WTC11 (cell line): ENCODE results near the gene ARHGAP15. TPM values are rescaled to one million over a fixed set of nuclear protein-coding genes. Genes with fewer than 3 reads are reported as not detected.
"Not testable (repeated sequence)": the region's sequence is repeated elsewhere in the genome, so short reads cannot be mapped to it uniquely, and the experiment has no call there.

ENCODE experiments used
- ATAC-seq: fragments of 200-7000 bp; cut with Tn5 transposase; 2 replicates; pipeline ENCODE4 v1.10.0; 2021; ENCODE audit warnings: mild to moderate bottlenecking, moderate library complexity
- CTCF ChIA-PET: fragments of 300-600 bp; sonication (Branson Sonifier 250); formaldehyde crosslinking; loops from one replicate; lab custom pipeline; 2021; ENCODE audit warnings: antibody characterized with exemption; lab: Charles Lee
- POLR2A ChIA-PET: fragments of 350-600 bp; sonication (Branson Sonifier 250); formaldehyde crosslinking; loops from one replicate; lab custom pipeline; 2021; ENCODE audit warnings: antibody characterized with exemption; lab: Charles Lee
- DNase-seq: peaks from one replicate; pipeline ENCODE4 v3.0.0; 2021; ENCODE audit warnings: low spot score
- H3K27ac Mint-ChIP-seq: 2 replicates; pipeline ENCODE4 v1.8.0; 2021; ENCODE audit warnings: mixed read lengths
- H3K27me3 Mint-ChIP-seq: 2 replicates; pipeline ENCODE4 v1.8.0; 2021; ENCODE audit warnings: low read depth, mild to moderate bottlenecking, moderate library complexity, mixed read lengths
- H3K36me3 Mint-ChIP-seq: 2 replicates; pipeline ENCODE4 v1.8.0; 2021; ENCODE audit warnings: mixed read lengths
- H3K4me1 Mint-ChIP-seq: 2 replicates; pipeline ENCODE4 v1.8.0; 2022; ENCODE audit warnings: mixed read lengths
- H3K4me3 Mint-ChIP-seq: 2 replicates; pipeline ENCODE4 v1.8.0; 2021; ENCODE audit warnings: mild to moderate bottlenecking, moderate library complexity, mixed read lengths
- H3K9me3 Mint-ChIP-seq: 2 replicates; pipeline ENCODE4 v1.8.0; 2021; ENCODE audit warnings: mixed read lengths
- AFF4 ChIP-seq: sonication (generic); formaldehyde crosslinking; IDR thresholded peaks from 2 replicates; pipeline ENCODE4 v1.8.1; 2023; ENCODE audit warnings: mild to moderate bottlenecking, missing genetic modification reagents, borderline replicate concordance
- CDX4 ChIP-seq: fragments of 250-450 bp; sonication (Bioruptor Pico); IDR thresholded peaks from 2 replicates; pipeline ENCODE4 v1.9.0; 2021; ENCODE audit warnings: moderate library complexity, mild to moderate bottlenecking, inconsistent platforms, borderline replicate concordance
- GABPB1 ChIP-seq: sonication (generic); formaldehyde crosslinking; IDR thresholded peaks from 2 replicates; pipeline ENCODE4 v1.8.1; 2023; ENCODE audit warnings: mild to moderate bottlenecking, missing genetic modification reagents
- IRF2 ChIP-seq: sonication (generic); formaldehyde crosslinking; IDR thresholded peaks from 2 replicates; pipeline ENCODE4 v1.8.0; 2022; ENCODE audit warnings: low read depth, missing genetic modification reagents, borderline replicate concordance
- MAX ChIP-seq: sonication (generic); formaldehyde crosslinking; IDR thresholded peaks from 2 replicates; pipeline ENCODE4 v1.8.0; 2022; ENCODE audit warnings: mild to moderate bottlenecking, missing genetic modification reagents
- NR1H2 ChIP-seq: sonication (generic); formaldehyde crosslinking; IDR thresholded peaks from 2 replicates; pipeline ENCODE4 v1.9.0; 2021; ENCODE audit warnings: mild to moderate bottlenecking, moderate library complexity, missing genetic modification reagents
- RELA ChIP-seq: sonication (generic); formaldehyde crosslinking; IDR thresholded peaks from 2 replicates; pipeline ENCODE4 v1.8.1; 2022; ENCODE audit warnings: missing genetic modification reagents, mild to moderate bottlenecking, borderline replicate concordance
- SMAD3 ChIP-seq: sonication (generic); formaldehyde crosslinking; IDR thresholded peaks from 2 replicates; pipeline ENCODE4 v1.8.0; 2022; ENCODE audit warnings: missing genetic modification reagents, mild to moderate bottlenecking, borderline replicate concordance
- USF1 ChIP-seq: sonication (generic); formaldehyde crosslinking; IDR thresholded peaks from 2 replicates; pipeline ENCODE4 v1.8.0; 2022; ENCODE audit warnings: mild to moderate bottlenecking, missing genetic modification reagents
- ZBTB43 ChIP-seq: sonication (generic); formaldehyde crosslinking; IDR thresholded peaks from 2 replicates; pipeline ENCODE4 v1.8.1; 2023; ENCODE audit warnings: mild to moderate bottlenecking, missing genetic modification reagents
- ZNF232 ChIP-seq: sonication (generic); formaldehyde crosslinking; IDR thresholded peaks from 2 replicates; pipeline ENCODE4 v1.8.0; 2022; ENCODE audit warnings: mild to moderate bottlenecking, missing genetic modification reagents
- ZNF512 ChIP-seq: sonication (generic); formaldehyde crosslinking; IDR thresholded peaks from 2 replicates; pipeline ENCODE4 v1.8.1; 2022; ENCODE audit warnings: missing genetic modification reagents, borderline replicate concordance
- total RNA-seq: library from RNA; stranded (reverse); gene quantifications from 3 replicates; pipeline ENCODE4 v1.2.3, GENCODE V29; 2021
- TF ChIP-seq, protein P1 (sequence below): sonication (generic); formaldehyde crosslinking; IDR thresholded peaks from 2 replicates; pipeline ENCODE4 v1.8.0; 2022; ENCODE audit warnings: mild to moderate bottlenecking, missing genetic modification reagents
- TF ChIP-seq, protein P2 (sequence below): fragments of 200-600 bp; IDR thresholded peaks from 2 replicates; pipeline ENCODE4 v1.8.0; 2022; ENCODE audit warnings: antibody characterized with exemption
- TF ChIP-seq, protein P3 (sequence below): sonication (generic); formaldehyde crosslinking; IDR thresholded peaks from 2 replicates; pipeline ENCODE4 v1.8.1; 2022; ENCODE audit warnings: mild to moderate bottlenecking, missing genetic modification reagents, moderate library complexity, borderline replicate concordance

Gene ARHGAP15
- total RNA-seq, 1 experiment from 2014 or later, result 0.28 TPM

DNA sequence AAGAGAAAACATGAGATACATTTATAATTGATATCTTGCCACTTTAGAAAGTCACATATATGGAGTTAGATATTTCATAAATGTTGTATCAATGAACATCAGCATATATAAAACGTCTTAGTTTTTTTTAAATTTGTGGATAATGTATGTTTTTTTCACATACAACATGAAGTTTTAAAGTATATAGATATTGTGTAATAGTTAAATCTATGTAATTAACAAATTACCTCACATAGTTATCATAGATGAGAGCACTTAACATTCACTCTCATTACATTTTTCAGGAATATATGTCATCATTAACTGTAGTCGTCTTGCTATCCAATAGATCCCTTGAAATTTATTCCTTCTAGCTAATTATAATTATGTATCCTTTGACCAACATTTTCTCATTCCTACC, 406.6 kb downstream of the ARHGAP15 start (continued):
- TF ChIP-seq IRF2 (CRISPR knock-in tag), result no peak
- no peak for TF ChIP-seq NR1H2 (CRISPR knock-in tag)

DNA sequence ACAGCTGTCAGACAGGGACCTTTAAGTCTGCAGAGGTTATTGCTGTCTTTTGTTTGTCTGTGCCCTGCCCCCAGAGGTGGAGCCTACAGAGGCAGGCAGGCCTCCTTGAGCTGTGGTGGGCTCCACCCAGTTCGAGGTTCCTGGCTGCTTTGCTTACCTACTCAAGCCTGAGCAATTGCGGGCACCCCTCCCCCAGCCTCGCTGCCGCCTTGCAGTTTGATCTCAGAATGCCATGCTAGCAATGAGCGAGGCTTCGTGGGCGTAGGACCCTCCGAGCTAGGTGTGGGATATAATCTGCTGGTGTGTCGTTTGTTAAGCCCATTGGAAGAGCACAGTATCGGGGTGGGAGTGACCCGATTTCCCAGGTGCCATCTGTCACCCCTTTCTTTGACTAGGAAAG, 412.7 kb downstream of the ARHGAP15 start:
- DNase-seq, CTCF ChIA-PET, ATAC-seq, H3K4me3 Mint-ChIP-seq, H3K27me3 Mint-ChIP-seq, H3K27ac Mint-ChIP-seq, POLR2A ChIA-PET: not testable (repeated sequence)
- peaks cover 35% of the 10 kb centered on the region for H3K9me3 Mint-ChIP-seq
- peaks cover 19% of the 10 kb centered on the region for H3K4me1 Mint-ChIP-seq
- peaks cover 31% of the 10 kb centered on the region for H3K36me3 Mint-ChIP-seq

DNA sequence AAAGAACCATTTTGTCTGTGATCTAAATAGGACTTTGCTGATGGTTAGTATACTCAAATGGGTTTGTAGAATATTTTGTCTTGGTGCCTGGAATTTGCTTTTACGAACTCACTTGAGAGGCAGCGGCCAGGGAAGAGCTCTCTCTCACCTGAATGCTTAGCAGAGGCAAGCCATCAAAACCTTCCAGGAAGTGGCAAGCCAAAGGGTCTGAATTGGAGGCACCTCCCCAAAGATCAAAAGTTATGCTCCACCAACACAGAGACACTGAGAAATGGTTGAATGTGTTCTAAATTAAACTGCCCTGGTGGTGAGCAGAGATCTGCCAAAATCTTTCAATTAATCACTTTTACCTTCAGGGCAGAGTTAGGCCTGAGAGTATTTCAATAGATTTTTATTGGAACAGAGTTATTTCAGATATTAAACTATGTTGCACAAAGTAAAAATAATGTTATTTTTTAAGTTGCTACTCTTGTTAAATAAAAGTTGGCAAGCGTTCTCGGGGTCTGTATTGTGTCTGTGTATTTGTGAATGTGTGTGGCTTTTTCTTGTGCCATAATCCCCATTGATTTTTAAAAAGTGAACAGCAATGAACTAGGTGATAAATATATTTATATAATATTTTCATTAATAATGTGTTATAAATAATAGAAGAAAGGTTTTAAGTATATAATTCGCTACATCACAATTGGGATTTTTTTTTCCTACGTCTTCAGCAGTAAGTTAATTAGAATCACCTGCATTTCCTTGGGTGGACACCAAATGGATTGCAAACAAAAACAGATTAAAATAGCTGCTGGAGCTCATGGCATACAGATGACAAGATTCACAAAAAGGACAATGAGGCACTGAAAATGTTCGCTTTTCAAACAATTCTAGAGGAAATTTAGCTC, 416.1 kb downstream of the ARHGAP15 start:
- Mint-ChIP-seq H3K4me3 (no peak overlapping the region), H3K27me3 (no peaks in the 10 kb centered on the region; the same call in 1 of the 2 replicates), H3K27ac (peak overlapping the region; percentile 32; the same call in 1 of the 2 replicates), H3K9me3 (peaks cover 23% of the 10 kb centered on the region), H3K36me3 (peaks cover 25% of the 10 kb centered on the region), H3K4me1 (peaks cover 26% of the 10 kb centered on the region)
- ChIA-PET CTCF (interaction anchor here (0.6 to 1.0 kb wide), 2 partner anchors 30 to 31 kb away, joined by 3 to 5 read pairs; no protein-coding TSS in a partner anchor), POLR2A (no interaction called here)
- DNase-seq, result no peak
- ATAC-seq, result 0 out of 2 replicates have a peak, but pooled peaks have one; percentile 44
- TF ChIP-seq RELA, result no peak
- no peak for TF ChIP-seq GABPB1 (CRISPR knock-in tag)
- TF ChIP-seq, protein P1, sequence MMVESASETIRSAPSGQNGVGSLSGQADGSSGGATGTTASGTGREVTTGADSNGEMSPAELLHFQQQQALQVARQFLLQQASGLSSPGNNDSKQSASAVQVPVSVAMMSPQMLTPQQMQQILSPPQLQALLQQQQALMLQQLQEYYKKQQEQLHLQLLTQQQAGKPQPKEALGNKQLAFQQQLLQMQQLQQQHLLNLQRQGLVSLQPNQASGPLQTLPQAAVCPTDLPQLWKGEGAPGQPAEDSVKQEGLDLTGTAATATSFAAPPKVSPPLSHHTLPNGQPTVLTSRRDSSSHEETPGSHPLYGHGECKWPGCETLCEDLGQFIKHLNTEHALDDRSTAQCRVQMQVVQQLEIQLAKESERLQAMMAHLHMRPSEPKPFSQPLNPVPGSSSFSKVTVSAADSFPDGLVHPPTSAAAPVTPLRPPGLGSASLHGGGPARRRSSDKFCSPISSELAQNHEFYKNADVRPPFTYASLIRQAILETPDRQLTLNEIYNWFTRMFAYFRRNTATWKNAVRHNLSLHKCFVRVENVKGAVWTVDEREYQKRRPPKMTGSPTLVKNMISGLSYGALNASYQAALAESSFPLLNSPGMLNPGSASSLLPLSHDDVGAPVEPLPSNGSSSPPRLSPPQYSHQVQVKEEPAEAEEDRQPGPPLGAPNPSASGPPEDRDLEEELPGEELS (CRISPR knock-in tag), result no peak
- TF ChIP-seq ZNF512 (CRISPR knock-in tag), result no peak
- no peak for TF ChIP-seq ZBTB43 (CRISPR knock-in tag)
- no peak for TF ChIP-seq ZNF232 (CRISPR knock-in tag)
- no peak for TF ChIP-seq AFF4 (CRISPR knock-in tag)
- no peak for TF ChIP-seq USF1 (CRISPR knock-in tag)
- TF ChIP-seq SMAD3 (CRISPR knock-in tag), result no peak
- TF ChIP-seq CDX4 (CRISPR knock-in tag), result no peak
- TF ChIP-seq, protein P2, sequence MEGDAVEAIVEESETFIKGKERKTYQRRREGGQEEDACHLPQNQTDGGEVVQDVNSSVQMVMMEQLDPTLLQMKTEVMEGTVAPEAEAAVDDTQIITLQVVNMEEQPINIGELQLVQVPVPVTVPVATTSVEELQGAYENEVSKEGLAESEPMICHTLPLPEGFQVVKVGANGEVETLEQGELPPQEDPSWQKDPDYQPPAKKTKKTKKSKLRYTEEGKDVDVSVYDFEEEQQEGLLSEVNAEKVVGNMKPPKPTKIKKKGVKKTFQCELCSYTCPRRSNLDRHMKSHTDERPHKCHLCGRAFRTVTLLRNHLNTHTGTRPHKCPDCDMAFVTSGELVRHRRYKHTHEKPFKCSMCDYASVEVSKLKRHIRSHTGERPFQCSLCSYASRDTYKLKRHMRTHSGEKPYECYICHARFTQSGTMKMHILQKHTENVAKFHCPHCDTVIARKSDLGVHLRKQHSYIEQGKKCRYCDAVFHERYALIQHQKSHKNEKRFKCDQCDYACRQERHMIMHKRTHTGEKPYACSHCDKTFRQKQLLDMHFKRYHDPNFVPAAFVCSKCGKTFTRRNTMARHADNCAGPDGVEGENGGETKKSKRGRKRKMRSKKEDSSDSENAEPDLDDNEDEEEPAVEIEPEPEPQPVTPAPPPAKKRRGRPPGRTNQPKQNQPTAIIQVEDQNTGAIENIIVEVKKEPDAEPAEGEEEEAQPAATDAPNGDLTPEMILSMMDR, result no peak
- TF ChIP-seq, protein P3, sequence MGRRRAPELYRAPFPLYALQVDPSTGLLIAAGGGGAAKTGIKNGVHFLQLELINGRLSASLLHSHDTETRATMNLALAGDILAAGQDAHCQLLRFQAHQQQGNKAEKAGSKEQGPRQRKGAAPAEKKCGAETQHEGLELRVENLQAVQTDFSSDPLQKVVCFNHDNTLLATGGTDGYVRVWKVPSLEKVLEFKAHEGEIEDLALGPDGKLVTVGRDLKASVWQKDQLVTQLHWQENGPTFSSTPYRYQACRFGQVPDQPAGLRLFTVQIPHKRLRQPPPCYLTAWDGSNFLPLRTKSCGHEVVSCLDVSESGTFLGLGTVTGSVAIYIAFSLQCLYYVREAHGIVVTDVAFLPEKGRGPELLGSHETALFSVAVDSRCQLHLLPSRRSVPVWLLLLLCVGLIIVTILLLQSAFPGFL, result no peak
- no peak for TF ChIP-seq MAX
